ENCODE data around the gene KIAA0825.

Gene KIAA0825

DNA sequence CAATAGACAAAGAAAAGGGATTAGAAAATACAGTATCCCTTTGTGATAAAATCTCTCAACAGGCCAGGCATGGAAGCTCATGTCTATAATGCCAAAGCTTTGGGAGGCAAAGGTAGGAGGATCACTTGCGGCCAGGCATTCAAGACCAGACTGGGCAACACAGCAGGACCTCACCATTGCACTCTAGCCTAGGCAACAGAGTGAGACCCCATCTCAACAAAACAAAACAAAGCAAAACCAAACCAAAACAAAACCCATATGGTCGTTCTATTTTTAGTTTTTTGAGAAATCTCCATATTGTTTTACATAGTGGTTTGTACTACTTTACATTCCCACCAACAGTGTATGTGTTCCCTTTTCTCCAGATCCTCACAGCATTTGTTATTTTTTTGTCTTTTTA, 193.0 kb downstream of the KIAA0825 start:
- DNase-seq: no peak

DNA sequence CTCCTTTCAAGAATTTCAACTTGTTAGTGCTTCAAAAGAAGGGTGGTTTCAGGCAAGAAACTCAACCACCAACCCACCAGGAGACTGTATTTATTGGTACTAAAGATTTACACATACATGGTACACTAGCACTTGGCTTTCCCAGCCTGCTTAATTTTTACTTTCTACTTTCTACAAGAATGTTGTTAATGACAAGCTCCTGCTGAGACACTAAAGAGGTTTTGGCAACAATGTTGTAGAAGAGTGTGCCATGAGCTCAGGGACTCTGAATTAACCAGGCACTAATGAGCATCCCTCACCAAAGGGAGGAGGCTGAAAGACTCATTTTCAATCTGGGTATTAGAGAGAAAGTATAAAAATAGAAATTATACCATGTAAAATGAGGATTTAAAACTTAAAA, 195.0 kb downstream of the KIAA0825 start:
- no peak for DNase-seq

GRCh38 chr5:94422812-94423211, 195.6 kb downstream of the KIAA0825 start:
- no peak for DNase-seq

DNA sequence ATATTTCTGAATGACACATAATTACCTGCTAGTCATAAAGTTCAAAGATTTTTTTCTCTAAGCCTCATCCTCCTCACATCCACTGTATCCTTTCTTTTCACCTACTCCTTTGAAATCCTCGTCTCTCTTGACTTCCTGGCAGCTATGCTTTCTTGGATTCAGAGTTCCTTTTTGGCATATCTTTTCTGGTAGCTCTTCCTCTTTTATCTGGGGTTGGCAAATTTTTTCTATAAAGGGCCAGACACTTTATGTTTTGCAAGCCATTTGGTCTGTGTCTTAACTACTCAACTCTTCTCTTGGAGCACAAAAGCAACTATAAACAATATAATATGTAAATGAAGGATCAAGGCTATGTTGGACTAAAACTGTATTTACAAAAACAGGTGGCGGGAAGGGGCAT, 197.5 kb downstream of the KIAA0825 start:
- no peak for DNase-seq

DNA sequence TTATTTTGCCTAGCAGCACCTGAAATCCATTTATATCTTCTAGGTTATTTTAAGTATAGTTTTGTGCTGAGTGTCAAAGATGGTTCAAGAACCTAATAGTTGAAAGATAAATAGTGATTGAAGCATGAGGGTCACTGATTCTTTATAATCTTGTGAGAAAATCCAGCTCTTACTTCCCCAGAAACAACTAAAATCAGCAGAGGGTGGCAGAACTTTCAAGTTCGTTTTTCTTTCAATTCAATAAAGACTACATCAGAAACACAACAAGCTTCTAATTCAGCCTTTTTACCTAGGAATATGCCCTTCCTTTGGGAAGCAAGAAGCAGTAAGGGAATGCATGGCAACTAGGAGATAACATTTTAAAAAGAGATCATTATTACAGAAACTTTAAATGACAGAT, 202.6 kb downstream of the KIAA0825 start:
- DNase-seq: no peak

DNA sequence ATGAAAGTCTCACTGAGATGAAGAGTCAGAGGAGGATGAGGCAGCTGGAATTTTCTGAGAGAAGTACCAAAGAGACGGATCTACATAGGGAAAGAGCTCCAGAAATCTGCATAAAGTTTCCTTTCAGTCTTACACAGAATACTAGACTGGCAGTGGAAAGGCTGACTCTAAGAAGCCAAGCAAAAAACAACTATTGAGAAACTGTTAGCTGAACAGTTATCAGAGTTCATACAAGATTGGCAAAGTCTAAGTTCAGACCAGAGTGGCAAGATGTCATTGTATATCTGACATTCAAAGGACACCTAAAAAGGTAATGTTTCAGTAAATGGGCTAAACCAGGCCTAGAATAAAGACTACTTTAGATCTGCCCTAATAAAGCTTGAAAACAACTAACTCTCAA, 209.0 kb downstream of the KIAA0825 start:
- no peak for DNase-seq

DNA sequence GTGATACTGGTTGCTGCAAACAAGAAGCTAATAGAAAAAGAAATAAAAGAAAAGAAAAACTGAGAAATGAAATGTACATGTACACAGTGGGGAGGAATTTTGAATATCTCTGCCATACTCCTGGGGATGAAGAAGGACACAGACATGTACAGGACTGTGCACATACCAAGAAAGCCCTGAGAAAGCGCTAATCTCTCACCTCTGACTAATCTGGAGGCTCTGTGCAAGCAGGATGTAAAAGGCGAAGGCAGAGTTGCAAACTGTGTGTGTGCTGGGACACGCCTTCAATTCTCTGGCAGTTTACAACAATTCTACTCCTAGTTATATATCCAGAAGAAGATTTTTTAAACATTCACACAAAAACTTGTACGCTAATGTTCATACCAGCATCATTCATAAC, 211.4 kb downstream of the KIAA0825 start:
- DNase-seq: no peak

DNA sequence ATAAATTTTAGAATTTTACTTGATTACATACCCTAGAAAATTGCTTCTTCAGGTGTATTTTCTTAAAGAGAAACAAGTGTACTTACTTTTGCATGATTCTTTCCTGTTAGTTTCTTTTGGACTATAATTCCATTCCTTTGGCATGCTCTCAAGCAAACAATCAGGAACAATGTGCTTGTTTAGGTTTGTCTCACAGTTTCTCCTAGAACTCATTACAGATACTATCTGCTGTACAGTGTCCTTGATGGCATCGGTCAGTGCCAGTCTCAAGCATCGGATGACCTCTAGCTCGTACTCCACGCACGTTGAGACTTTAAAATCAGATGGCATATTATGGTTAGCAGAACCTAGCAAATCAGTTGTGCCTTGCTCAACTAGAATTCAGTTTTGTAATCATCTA, 214.9 kb downstream of the KIAA0825 start:
- DNase-seq: no peak

DNA sequence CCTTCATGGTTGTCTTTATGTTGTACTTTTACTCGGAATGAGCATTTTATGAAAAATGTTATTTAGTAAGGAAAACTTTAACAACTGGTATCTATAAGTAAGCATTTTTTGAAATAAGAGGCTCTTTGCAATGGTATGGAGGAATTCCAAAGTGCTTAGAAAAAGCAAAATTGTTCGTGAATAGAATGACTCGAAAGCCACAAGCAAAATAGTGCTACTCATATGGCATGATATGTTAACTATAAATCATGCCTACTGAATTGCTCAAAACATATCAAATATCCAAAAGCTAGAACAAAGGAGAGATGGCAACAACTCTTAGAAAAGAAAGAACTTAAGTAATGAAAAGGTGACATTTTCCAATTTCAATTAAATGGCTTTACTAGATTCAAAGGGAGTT, 216.3 kb downstream of the KIAA0825 start:
- no peak for DNase-seq

DNA sequence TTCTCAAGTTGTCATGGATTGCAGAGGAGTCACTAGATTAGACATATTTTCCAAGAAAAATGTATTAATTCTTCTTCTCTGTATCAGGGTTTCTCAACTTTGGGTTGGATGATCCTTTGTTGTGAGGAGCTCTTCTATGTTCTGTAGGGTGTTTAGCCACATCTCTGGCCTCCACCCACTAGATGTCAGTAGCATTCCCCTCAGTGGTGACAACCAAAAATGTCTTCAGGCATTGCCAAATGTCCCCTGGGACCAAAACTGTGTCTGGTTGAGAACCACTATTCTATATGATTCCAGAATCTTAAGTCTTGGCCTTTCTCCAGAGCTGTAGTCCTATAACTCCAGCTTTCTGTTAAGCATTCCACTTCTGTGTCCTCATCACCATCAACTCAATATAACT, 220.9 kb downstream of the KIAA0825 start:
- DNase-seq: no peak

GRCh38 chr5:94396687-94397086, 221.7 kb downstream of the KIAA0825 start:
- no peak for DNase-seq

DNA sequence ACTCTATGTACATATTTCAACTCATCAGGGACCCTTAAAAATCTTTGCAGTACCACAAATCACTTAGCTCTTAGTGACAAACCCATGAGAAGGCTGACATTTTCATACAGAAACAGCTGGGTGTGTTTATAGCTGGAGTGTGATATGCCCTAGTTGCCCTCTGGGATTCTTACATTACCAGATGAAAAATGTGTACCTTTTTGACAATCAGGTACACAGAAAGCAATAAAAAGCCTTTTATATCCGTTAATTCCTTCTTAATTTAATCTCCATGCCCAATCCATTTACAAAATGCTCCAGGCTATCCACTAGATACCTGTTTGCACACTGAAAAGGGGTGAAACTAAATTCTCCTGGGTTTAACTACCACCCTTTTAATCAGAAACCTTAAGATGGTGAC, 222.9 kb downstream of the KIAA0825 start:
- no peak for DNase-seq

GRCh38 chr5:94391996-94392395, 226.4 kb downstream of the KIAA0825 start:
- DNase-seq: no peak

GRCh38 chr5:94389515-94389899, 228.9 kb downstream of the KIAA0825 start:
- no peak for DNase-seq

DNA sequence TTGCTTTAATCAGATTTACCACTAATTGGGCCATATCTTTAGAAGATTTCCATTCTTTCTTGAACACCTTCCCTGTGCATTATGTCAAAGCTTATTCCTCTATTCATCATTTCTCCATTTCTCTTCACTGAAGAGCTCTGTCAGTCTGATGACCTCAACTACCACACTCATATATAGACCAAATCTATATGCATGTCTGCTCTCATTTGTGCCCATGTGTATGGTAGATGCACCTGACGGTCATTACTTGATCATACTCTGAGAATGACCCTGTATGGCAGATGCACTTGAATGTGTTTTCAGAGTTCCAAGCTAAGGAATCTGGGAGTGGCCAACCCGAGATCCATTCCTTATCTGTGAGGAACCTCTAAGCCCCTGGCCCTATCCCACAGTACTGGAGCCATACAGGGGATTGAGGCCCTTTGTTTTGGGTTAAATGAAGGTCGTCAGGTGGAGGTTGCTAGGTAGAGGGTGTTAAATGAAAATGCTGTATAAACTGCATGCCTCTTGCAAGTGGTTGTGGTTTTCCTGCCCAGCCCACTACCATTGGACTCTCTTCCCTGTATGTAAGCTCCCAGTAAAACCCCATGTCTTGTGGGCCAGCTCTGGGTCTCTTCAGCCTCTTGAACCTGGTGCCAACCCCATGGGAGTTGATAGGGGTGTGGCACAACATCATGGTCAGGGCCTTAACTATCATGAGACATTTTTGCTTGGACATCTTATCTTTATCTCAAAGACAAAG, 229.5 kb downstream of the KIAA0825 start:
- no peak for DNase-seq

DNA sequence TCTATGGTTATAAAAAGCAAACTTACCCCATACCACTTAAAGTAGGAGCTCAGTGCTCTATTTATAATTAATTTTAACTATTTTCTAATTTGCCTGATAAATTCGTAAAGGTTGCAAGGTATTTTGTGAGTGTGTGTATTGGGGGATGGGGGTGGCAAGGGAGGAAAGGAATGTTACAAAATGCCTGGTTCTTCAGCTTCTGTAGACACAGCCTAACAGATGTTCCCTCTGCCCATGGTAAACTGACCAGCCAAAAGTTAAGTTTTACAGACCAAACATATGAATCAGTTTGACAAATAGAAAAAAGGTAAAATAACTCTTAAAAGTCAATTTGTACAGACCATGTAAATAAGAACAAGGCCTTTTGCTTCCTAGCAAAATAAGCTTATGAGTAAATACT, 232.6 kb downstream of the KIAA0825 start:
- DNase-seq: no peak

DNA sequence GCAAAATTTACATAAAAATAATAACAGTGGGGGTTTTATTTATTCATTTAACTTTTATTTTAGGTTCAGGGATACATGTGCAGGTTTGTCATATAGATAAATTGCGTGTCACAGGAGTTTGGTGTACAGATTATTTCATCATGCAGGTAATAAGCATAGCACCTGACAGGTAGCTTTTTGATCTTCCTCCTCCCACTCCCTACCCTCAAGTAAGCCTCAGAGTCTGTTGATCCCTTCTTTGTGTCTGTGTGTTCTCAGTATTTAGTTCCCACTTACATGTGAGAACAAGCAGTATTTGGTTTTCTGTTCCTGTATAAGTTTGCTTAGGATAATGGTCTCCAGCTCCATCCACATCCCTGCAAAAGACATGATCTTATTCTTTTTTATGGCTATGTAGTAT, 240.3 kb downstream of the KIAA0825 start:
- no peak for DNase-seq

- no peak for DNase-seq
Observed at GRCh38 chr5:94376672-94377345, 241.6 kb downstream of the KIAA0825 start.

DNA sequence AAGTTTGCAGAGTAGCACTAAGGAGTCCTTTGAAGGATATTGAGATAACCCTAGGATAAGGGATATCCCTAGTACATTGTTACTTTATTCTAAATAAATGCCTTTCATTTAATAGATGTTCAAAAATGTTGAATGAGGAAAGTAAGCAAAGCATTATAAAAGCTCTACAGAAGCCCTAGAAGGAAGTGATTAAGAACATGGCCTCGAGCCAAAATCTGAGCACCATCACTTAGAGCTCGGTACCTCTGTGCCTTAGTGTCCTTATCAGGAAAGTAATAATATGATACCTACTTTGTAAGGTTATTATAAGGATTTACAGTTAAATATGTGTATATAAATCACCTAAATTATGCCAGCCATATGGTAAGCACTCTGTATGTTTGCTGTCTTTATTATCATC, 242.6 kb downstream of the KIAA0825 start:
- DNase-seq: no peak

- no peak for DNase-seq
Observed at GRCh38 chr5:94374336-94374735, 244.1 kb downstream of the KIAA0825 start.

- no peak for DNase-seq
Observed at GRCh38 chr5:94367900-94368299, 250.5 kb downstream of the KIAA0825 start.

DNA sequence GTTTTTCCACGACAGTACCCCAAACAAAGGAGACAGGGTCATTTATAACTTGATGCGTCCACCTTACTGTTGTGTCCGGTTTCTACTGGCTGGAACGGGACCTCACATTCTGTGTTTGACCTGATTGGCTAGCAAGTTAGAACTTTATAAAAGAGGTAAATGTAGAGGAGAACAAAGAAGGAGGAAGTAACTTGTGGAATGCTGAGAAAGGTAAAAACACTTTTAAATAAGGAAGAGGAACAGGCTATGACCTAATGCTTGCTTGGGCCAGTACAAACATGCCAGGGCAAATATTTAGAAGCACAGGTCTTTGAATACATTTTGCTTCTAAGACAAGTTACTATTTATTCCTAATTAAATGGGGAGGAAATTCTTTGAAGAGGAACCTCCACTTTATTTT, 251.6 kb downstream of the KIAA0825 start:
- DNase-seq: no peak

- DNase-seq: no peak
Observed at GRCh38 chr5:94362857-94363256, 255.5 kb downstream of the KIAA0825 start.

DNA sequence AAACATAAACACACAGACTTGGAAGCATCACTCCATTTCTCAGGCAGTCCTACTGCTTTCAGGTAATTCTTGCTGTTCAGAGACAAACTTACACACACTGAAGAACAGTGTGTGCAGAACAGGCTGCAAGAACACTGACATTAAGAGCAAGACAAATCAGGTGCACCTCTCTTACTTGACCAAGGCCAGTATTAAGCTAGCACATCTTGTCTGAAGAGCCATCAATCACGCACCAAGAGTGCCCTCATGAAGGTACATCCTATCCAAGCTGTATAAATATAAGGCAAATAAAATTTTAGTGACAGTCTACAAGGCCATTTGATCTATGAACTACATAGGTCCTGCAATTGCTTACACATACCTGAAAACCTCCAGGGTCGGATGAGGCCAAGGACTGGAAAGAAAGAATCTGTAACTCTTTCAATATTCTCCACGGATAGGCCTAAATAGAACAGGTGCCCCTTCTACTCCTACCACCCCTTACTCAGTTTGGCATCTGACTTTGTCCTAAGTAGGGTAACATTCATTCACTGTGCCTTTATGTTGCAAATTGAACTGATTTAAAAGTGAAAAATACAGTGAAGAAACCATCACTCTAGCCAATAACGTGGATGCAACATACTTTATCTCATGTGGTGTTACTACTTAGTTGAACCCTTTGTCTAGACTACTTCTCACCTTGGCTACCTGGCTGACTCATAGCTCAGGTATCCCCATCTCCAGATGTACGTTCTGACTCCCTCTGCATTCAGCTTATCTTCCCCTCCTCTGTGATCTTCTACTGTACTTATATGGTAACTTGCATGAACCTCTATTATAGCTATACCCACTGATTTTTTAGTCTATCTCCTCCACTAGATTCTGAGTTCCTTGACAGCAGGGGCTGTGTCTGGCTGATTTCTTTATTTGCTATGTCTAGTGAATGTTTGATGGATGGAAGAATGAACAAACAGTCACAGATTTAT, 256.3 kb downstream of the KIAA0825 start:
- DNase-seq: no peak
